ENCODE measurements around the gene DIAPH1. TPM values are rescaled to one million over a fixed set of nuclear protein-coding genes. Genes with fewer than 3 reads are reported as not detected.

The DIAPH1 gene
- total RNA-seq, 1 donor from 2014 or later, result 44.1 TPM

DNA sequence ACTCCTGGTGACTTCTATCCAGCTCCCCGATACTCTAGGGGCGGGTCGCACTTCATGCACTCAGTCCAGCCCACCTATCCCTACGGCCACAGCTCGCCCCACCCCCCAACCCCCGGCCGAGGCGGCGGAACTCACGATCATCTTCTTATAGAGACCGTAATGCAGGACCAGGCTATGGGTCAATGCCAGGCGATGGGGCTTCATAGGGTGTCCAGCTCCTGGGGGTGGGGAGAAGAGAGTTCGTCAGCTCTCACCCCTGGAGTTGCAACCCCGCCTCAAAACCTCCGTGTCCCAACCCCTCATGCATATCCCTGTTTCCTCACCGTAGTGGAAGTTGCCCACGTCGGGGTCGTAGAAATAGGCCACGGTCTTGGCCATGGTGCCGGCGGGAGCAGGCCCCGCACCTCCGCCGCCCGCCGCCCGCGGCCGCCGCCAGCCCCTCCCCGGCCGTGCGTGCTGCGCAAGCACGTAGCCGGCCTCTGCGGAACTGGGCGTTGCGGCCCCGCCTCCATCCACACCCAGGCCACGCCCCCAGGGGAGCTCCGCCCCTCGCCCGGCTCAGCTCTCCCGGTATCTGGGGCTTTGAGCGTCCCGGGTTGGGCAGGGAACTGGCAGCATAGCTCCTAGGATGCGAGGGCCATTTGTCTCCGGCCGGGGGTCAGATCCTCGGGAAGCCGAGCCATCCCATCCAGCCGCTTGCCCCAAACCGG is 17.8 kb upstream of the DIAPH1 start, which contains the start of the genes HDAC3 and RELL2:
Gene HDAC3, minus strand, starts transcription at position 437 of the 710 bp plus-strand sequence. Its CDS starts 59 bp downstream, at position 378.
Gene RELL2, plus strand, starts transcription at position 585 of the 710 bp plus-strand sequence. CDS start 1,229 bp downstream, outside the sequence.
- TF ChIP-seq, protein P1, sequence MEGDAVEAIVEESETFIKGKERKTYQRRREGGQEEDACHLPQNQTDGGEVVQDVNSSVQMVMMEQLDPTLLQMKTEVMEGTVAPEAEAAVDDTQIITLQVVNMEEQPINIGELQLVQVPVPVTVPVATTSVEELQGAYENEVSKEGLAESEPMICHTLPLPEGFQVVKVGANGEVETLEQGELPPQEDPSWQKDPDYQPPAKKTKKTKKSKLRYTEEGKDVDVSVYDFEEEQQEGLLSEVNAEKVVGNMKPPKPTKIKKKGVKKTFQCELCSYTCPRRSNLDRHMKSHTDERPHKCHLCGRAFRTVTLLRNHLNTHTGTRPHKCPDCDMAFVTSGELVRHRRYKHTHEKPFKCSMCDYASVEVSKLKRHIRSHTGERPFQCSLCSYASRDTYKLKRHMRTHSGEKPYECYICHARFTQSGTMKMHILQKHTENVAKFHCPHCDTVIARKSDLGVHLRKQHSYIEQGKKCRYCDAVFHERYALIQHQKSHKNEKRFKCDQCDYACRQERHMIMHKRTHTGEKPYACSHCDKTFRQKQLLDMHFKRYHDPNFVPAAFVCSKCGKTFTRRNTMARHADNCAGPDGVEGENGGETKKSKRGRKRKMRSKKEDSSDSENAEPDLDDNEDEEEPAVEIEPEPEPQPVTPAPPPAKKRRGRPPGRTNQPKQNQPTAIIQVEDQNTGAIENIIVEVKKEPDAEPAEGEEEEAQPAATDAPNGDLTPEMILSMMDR (IDR thresholded peaks at IDR 0.05), result no peak
- Mint-ChIP-seq H3K4me1 (ENCODE audit: low read depth) (peaks cover 26% of the 10 kb centered on the region), H3K27me3 (ENCODE audit: low read depth) (no peaks in the 10 kb centered on the region), H3K9me3 (ENCODE audit: low read depth) (no peaks in the 10 kb centered on the region), H3K4me3 (ENCODE audit: unreplicated experiment) (peak within 1 kb of the TSS; percentile 88), H3K27ac (ENCODE audit: unreplicated experiment) (peak within 1 kb of the TSS; percentile 70), H3K36me3 (ENCODE audit: low read depth) (peaks cover 7% of the 10 kb centered on the region)
- peak; percentile 98 for DNase-seq (ENCODE audit: low spot score)

DNA sequence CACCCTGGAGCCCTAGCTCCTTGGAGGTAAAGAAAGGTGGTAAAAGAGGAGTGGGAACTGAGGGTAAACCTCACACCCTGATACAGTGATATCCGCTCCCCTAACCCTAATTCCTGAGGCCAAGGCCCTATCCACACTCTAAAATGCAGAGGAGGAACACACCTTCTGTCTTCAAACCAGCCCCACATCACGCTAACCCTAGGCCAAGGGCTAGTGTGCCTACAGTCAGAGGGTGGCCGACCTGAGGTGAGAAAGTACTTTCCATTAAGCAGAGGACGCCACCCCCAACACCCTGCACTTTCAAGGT is 17.3 kb upstream of the DIAPH1 start:
- TF ChIP-seq, protein P1 (IDR thresholded peaks at IDR 0.05), result no peak
- Mint-ChIP-seq H3K4me1 (ENCODE audit: low read depth) (peaks cover 26% of the 10 kb centered on the region), H3K27ac (ENCODE audit: unreplicated experiment) (peak overlapping the region; percentile 70), H3K27me3 (ENCODE audit: low read depth) (no peaks in the 10 kb centered on the region), H3K36me3 (ENCODE audit: low read depth) (peaks cover 7% of the 10 kb centered on the region), H3K4me3 (ENCODE audit: unreplicated experiment) (peak overlapping the region; percentile 88), H3K9me3 (ENCODE audit: low read depth) (no peaks in the 10 kb centered on the region)
- DNase-seq (ENCODE audit: low spot score), result no peak

DNA sequence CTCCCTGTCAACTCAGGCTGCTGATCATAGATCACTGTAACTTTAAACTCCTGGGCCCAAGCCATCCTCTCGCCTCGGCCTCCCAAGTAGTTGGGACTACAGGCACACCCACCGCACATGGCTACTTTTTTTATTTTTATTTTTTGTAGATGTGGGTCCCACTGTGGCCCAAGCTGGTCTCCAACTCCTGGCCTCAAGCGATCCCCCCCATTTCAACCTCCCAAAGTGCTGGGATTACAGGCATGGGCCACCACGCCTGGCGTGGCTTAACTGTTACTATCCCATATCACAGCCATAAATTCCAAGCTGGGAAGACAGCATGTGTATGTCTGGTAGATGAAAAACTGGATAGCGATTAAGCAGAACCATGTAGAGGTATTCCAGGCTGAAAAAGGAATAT is 16.8 kb upstream of the DIAPH1 start:
- H3K4me1 Mint-ChIP-seq (ENCODE audit: low read depth), result peaks cover 26% of the 10 kb centered on the region
- TF ChIP-seq, protein P1 (IDR thresholded peaks at IDR 0.05), result no peak
- no peaks in the 10 kb centered on the region for H3K27me3 Mint-ChIP-seq (ENCODE audit: low read depth)
- H3K36me3 Mint-ChIP-seq (ENCODE audit: low read depth), result peaks cover 5% of the 10 kb centered on the region
- no peak for DNase-seq (ENCODE audit: low spot score)
- H3K27ac Mint-ChIP-seq (ENCODE audit: unreplicated experiment), result peak overlapping the region; percentile 70
- H3K4me3 Mint-ChIP-seq (ENCODE audit: unreplicated experiment), result peak overlapping the region; percentile 88
- H3K9me3 Mint-ChIP-seq (ENCODE audit: low read depth), result no peaks in the 10 kb centered on the region

DNA sequence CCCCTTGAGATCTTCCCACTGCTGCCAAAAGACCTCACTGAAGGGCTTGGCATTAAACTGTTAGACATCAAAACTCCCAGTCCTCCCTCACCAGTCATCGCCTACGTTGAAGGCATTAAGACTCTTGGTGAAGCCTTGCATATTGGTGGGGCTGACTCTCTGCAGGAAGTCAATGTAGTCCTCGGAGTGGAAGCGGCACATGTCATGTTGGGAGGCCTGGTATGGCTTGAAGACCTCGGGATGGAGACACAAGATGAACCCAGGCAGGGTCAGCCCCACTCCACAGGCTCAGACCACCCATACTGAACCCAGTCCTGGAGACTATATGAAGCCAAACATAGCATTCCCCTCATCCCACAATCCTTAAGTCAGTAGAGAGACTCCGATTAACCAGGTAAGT is 15.9 kb upstream of the DIAPH1 start:
- TF ChIP-seq, protein P1 (IDR thresholded peaks at IDR 0.05), result no peak
- no peak overlapping the region for H3K27ac Mint-ChIP-seq (ENCODE audit: unreplicated experiment)

DNA sequence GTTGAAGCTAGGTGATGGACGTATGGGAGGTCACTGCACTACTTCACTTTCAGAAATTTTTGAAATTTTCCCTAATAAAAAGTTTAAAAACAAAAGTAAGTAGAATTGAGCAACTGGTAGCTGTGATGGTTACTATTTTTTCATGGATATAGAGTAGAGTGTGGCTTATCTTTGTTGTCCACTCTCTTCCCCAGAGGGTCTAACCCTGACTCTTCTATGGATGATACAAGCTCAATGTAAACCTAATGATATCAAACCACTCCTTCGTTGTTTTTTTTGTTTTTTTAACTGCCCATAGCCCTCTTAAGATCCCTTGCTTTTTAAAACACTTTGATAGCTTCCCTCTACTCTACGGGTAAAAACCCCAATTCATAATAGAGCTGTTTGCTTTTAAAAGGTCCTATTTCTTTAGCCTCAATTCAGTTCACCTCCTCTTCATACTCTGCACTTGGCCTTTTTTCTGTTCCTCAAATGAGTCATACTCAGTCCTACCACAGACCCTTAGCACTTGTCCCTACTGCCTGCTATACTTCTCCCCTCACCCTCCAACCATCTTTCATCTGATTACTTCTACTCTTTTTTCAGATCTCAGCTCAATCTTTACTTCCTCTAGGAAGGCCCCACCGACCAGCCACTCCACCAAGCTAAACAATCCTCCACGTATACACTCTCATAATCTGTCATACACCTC is 15.2 kb upstream of the DIAPH1 start:
- Mint-ChIP-seq H3K27me3 (ENCODE audit: low read depth) (no peaks in the 10 kb centered on the region), H3K9me3 (ENCODE audit: low read depth) (no peaks in the 10 kb centered on the region), H3K27ac (ENCODE audit: unreplicated experiment) (no peak overlapping the region), H3K4me3 (ENCODE audit: unreplicated experiment) (no peak overlapping the region), H3K36me3 (ENCODE audit: low read depth) (peaks cover 8% of the 10 kb centered on the region), H3K4me1 (ENCODE audit: low read depth) (peaks cover 26% of the 10 kb centered on the region)
- no peak for DNase-seq (ENCODE audit: low spot score)
- TF ChIP-seq, protein P1 (IDR thresholded peaks at IDR 0.05), result no peak

More for the DNA sequence above, 15.9 kb upstream of the DIAPH1 start:
- H3K4me1 Mint-ChIP-seq (ENCODE audit: low read depth), result peaks cover 26% of the 10 kb centered on the region
- peak overlapping the region; percentile 7 for H3K4me3 Mint-ChIP-seq (ENCODE audit: unreplicated experiment)
- peaks cover 5% of the 10 kb centered on the region for H3K36me3 Mint-ChIP-seq (ENCODE audit: low read depth)
- DNase-seq (ENCODE audit: low spot score), result no peak
- H3K9me3 Mint-ChIP-seq (ENCODE audit: low read depth), result no peaks in the 10 kb centered on the region
- H3K27me3 Mint-ChIP-seq (ENCODE audit: low read depth), result no peaks in the 10 kb centered on the region
